Endothelial cell of umbilical vein (primary cell): ENCODE data around the gene CNGB1. TPM values are rescaled to one million over a fixed set of nuclear protein-coding genes. Genes with fewer than 3 reads are reported as not detected.

ENCODE experiments used
- Bru-seq: library from RNA; stranded (reverse); fragments of 400-500 nt; gene quantifications from one replicate; lab custom pipeline; 2021; lab: Mats Ljungman, UMichigan
- BruChase-seq, 2 experiments: library from RNA; stranded (reverse); fragments of 400-500 nt; gene quantifications; one replicate each; lab custom pipeline; 2021; lab: Mats Ljungman, UMichigan
- BruUV-seq: library from RNA; stranded (reverse); fragments of 400-500 nt; replicated peaks from 2 replicates; lab custom pipeline; 2021; lab: Mats Ljungman, UMichigan
- CTCF ChIA-PET: fragments of 300-600, 350-600 bp; sonication (Branson Sonifier 250); formaldehyde crosslinking; loops from one replicate; lab custom pipeline; 2021; ENCODE audit warnings: antibody characterized with exemption, inconsistent platforms; lab: Charles Lee
- POLR2A ChIA-PET: fragments of 300-600, 350-600 bp; sonication (Branson Sonifier 250); formaldehyde crosslinking; loops from one replicate; lab custom pipeline; 2021; ENCODE audit warnings: antibody characterized with exemption, inconsistent platforms; lab: Charles Lee
- DNase-seq: peaks from one replicate; pipeline ENCODE4 v3.0.0-alpha.2; 2011; ENCODE audit warnings: low read depth, low spot score
- FAIRE-seq: peaks from 2 replicates; lab custom pipeline; 2011; peaks lifted over from hg19 to GRCh38; lab: Jason Lieb, UNC
- H2AFZ ChIP-seq: 2 replicates; pipeline ENCODE4 v1.6.0; 2012; ENCODE audit warnings: low read depth, low read length, control low read depth, inconsistent platforms
- H3K27ac ChIP-seq: 2 replicates; pipeline ENCODE4 v1.5.1; 2011; ENCODE audit warnings: low read depth, mild to moderate bottlenecking, control low read depth, low read length, moderate library complexity; ENCODE audit not compliant: insufficient read depth
- H3K27me3 ChIP-seq, 2 experiments: 2 replicates each; pipeline versions ENCODE4 v1.6.0 to v1.6.1; 2011; ENCODE audit warnings: low read length in 2 of 2, mixed read lengths in 1 of 2; ENCODE audit not compliant: control insufficient read depth in 2 of 2, insufficient read depth in 2 of 2
- H3K36me3 ChIP-seq, 2 experiments: 2 replicates in 1 of 2; 3 replicates in 1 of 2; pipeline ENCODE4 v1.5.1; 2011; ENCODE audit warnings: low read length in 2 of 2, mild to moderate bottlenecking in 1 of 2, moderate library complexity in 1 of 2; ENCODE audit not compliant: control insufficient read depth in 2 of 2, insufficient read depth in 2 of 2; ENCODE audit errors: extremely low read depth in 1 of 2
- H3K4me1 ChIP-seq: 3 replicates; pipeline ENCODE4 v1.5.1; 2011; ENCODE audit warnings: mild to moderate bottlenecking, low read length; ENCODE audit not compliant: control insufficient read depth, insufficient read depth; ENCODE audit errors: extremely low read depth
- H3K4me2 ChIP-seq: 2 replicates; pipeline ENCODE4 v1.6.1; 2011; ENCODE audit warnings: low read length, control low read depth, mixed read lengths; ENCODE audit not compliant: insufficient read depth
- H3K4me3 ChIP-seq, 3 experiments: fragments of 200-600 bp in 1 of 3; sonication (generic), shearing (Covaris generic) in 1 of 3; replicated peaks in 1 of 3; 2 replicates each; pipeline ENCODE4 v1.5.1; 2011 to 2016; ENCODE audit warnings: control low read depth in 3 of 3, low read length in 3 of 3, mild to moderate bottlenecking in 2 of 3, inconsistent platforms in 1 of 3, low read depth in 1 of 3, moderate library complexity in 1 of 3; ENCODE audit not compliant: insufficient read depth in 1 of 3
- H3K79me2 ChIP-seq: 2 replicates; pipeline ENCODE4 v1.6.0; 2012; ENCODE audit warnings: low read length, inconsistent platforms; ENCODE audit not compliant: control insufficient read depth, insufficient read depth
- H3K9ac ChIP-seq: replicated peaks from 2 replicates; pipeline ENCODE3; 2011; ENCODE audit warnings: low read length, control low read depth; ENCODE audit not compliant: insufficient read depth; ENCODE audit errors: extremely low read depth
- H3K9me1 ChIP-seq: replicated peaks from 3 replicates; pipeline ENCODE4 v1.6.0; 2011; ENCODE audit warnings: mild to moderate bottlenecking, low read length; ENCODE audit not compliant: control insufficient read depth, insufficient read depth; ENCODE audit errors: extremely low read depth
- H3K9me3 ChIP-seq: replicated peaks from 2 replicates; pipeline ENCODE4 v1.5.1; 2012; ENCODE audit warnings: low read length, inconsistent platforms; ENCODE audit not compliant: control insufficient read depth, insufficient read depth
- H4K20me1 ChIP-seq: replicated peaks from 2 replicates; pipeline ENCODE3; 2011; ENCODE audit warnings: mild to moderate bottlenecking, low read length; ENCODE audit not compliant: control insufficient read depth, insufficient read depth; ENCODE audit errors: extremely low read depth
- EZH2 ChIP-seq: IDR thresholded peaks from 2 replicates; pipeline ENCODE4 v1.6.1; 2012; ENCODE audit warnings: borderline replicate concordance, low read depth, mild to moderate bottlenecking, moderate library complexity, low read length, inconsistent platforms; ENCODE audit not compliant: severe bottlenecking
- FOS ChIP-seq: IDR thresholded peaks from 2 replicates; pipeline ENCODE4 v1.6.1; 2011; ENCODE audit warnings: mild to moderate bottlenecking, low read length, moderate library complexity, borderline replicate concordance; ENCODE audit not compliant: insufficient read depth
- GATA2 ChIP-seq: IDR thresholded peaks from 2 replicates; pipeline ENCODE4 v1.7.0; 2011; ENCODE audit warnings: low read depth, mild to moderate bottlenecking, moderate library complexity, mixed read lengths, low read length; ENCODE audit not compliant: insufficient read length, insufficient read depth
- JUN ChIP-seq: IDR thresholded peaks from 2 replicates; pipeline ENCODE4 v1.6.1; 2011; ENCODE audit warnings: borderline replicate concordance, low read depth; ENCODE audit not compliant: insufficient read length, insufficient read depth
- MAX ChIP-seq: IDR thresholded peaks from 2 replicates; pipeline ENCODE4 v1.6.1; 2011; ENCODE audit not compliant: insufficient read depth, insufficient read length
- MYC ChIP-seq: IDR thresholded peaks from one replicate; pipeline ENCODE4 v1.6.1; 2011; ENCODE audit warnings: mild to moderate bottlenecking, low read depth, low read length
- POLR2A ChIP-seq: IDR thresholded peaks from 2 replicates; pipeline ENCODE4 v1.6.1; 2012; ENCODE audit warnings: low read depth, mild to moderate bottlenecking, control low read depth, low read length
- POLR2AphosphoS5 ChIP-seq: IDR thresholded peaks from 2 replicates; pipeline ENCODE4 v1.6.1; 2012; ENCODE audit warnings: low read depth, mild to moderate bottlenecking, control low read depth, low read length, moderate library complexity; ENCODE audit not compliant: insufficient read depth
- dilution Hi-C: fragments of 300-500 bp; cut with MboI; formaldehyde crosslinking; loops from one replicate; pipeline ENCODE4 v1.15.0; 2019; ENCODE audit warnings: low sequenced_read_pairs; ENCODE audit not compliant: extremely low pct_ligation_motif_present
- intact Hi-C: fragments of 100-400 bp; cut with micrococcal nuclease; formaldehyde crosslinking; loops from one replicate; pipeline ENCODE4 v1.10.0; 2022
- long read RNA-seq: library from polyadenylated mRNA; stranded (forward); transcript quantifications from one replicate; pipeline ENCODE4 v2.0.0, GENCODE V29; 2021
- polyA minus RNA-seq, 3 experiments: library from RNA; depleted of rRNA, polyadenylated mRNA; stranded (reverse); fragments of >200 nt; gene quantifications; 1 replicate in 1 of 3; 2 replicates in 2 of 3; pipeline ENCODE4 v1.2.3, GENCODE V29; 2011
- polyA plus RNA-seq, 4 experiments: library from polyadenylated mRNA; depleted of rRNA in 3 of 4; stranded (reverse) in 3 of 4; unstranded in 1 of 4; fragments of >200 nt; gene quantifications; 2 replicates each; pipeline versions ENCODE4 v1.2.1 to v1.2.3, GENCODE V29; 2011 to 2012; ENCODE audit warnings: missing spikeins in 1 of 4
- total RNA-seq: library from RNA; stranded (reverse); gene quantifications from 2 replicates; pipeline ENCODE4 v1.2.3, GENCODE V29; 2021
- TF ChIP-seq, protein P1 (sequence below), 2 donors: IDR thresholded peaks; 1 replicate in 1 of 2; 2 replicates in 1 of 2; pipeline ENCODE4 v1.5.1; 2011; ENCODE audit warnings: low read length in 2 of 2, mild to moderate bottlenecking in 2 of 2, moderate library complexity in 2 of 2, control low read depth in 1 of 2, inconsistent platforms in 1 of 2, low read depth in 1 of 2; ENCODE audit not compliant: insufficient read depth in 1 of 2; ENCODE audit errors: extremely low read depth in 1 of 2

The CNGB1 gene
- total RNA-seq (not detected in 2 replicates), polyA plus RNA-seq (not detected in 2 replicates), polyA minus RNA-seq (not detected in 2 replicates), Bru-seq, nascent RNA (percentile 5 among the genes with signal in this experiment), BruChase-seq, experiment 1, labeled RNA remaining after a 6-hour chase (percentile 1 among the genes with signal in this experiment), BruChase-seq, experiment 2, labeled RNA remaining after a 2-hour chase (percentile 1 among the genes with signal in this experiment)
- polyA plus RNA-seq (2011; cell fraction: cytosol; rRNA removed): not detected in 2 replicates
- not detected in 2 replicates for polyA plus RNA-seq (2011; cell fraction: nucleus; rRNA removed)
- 0.33 TPM in 1 of 2 replicates, not detected in the other for polyA plus RNA-seq (2012)
- 5.3 TPM for polyA minus RNA-seq (2011; cell fraction: cytosol; rRNA and poly(A)+ RNA removed)
- not detected in 2 replicates for polyA minus RNA-seq (2011; cell fraction: nucleus; rRNA and poly(A)+ RNA removed)
- long read RNA-seq: 0 reads

GRCh38 chr16:57970970-57971369 is at the start of gene CNGB1:
Gene CNGB1, minus strand, starts transcription at chr16:57971128. Its CDS starts 3,842 bp downstream, at chr16:57967286.
- Histone ChIP-seq H3K4me3 (no peak within 1 kb of the TSS), H3K9me3 (no peaks in the 10 kb centered on the region), H3K36me3 (no peaks in the 10 kb centered on the region), H3K79me2 (no peaks in the 10 kb centered on the region), H3K27ac (no peak within 1 kb of the TSS), H2AFZ (no peak within 1 kb of the TSS), H3K9me1 (no peaks in the 10 kb centered on the region), H4K20me1 (no peaks in the 10 kb centered on the region), H3K27me3 (no peaks in the 10 kb centered on the region), H3K4me1 (no peaks in the 10 kb centered on the region), H3K9ac (no peak within 1 kb of the TSS), H3K4me2 (no peak within 1 kb of the TSS)
- intact Hi-C loops (no loop called here), dilution Hi-C loops (no loop called here)
- FAIRE-seq: no peak
- CTCF ChIA-PET: interaction anchor here (1.2 to 1.4 kb wide), 2 partner anchors 9 to 14 kb away, joined by 3 to 4 read pairs; no protein-coding TSS in a partner anchor
- TF ChIP-seq, protein P1, sequence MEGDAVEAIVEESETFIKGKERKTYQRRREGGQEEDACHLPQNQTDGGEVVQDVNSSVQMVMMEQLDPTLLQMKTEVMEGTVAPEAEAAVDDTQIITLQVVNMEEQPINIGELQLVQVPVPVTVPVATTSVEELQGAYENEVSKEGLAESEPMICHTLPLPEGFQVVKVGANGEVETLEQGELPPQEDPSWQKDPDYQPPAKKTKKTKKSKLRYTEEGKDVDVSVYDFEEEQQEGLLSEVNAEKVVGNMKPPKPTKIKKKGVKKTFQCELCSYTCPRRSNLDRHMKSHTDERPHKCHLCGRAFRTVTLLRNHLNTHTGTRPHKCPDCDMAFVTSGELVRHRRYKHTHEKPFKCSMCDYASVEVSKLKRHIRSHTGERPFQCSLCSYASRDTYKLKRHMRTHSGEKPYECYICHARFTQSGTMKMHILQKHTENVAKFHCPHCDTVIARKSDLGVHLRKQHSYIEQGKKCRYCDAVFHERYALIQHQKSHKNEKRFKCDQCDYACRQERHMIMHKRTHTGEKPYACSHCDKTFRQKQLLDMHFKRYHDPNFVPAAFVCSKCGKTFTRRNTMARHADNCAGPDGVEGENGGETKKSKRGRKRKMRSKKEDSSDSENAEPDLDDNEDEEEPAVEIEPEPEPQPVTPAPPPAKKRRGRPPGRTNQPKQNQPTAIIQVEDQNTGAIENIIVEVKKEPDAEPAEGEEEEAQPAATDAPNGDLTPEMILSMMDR (IDR thresholded peaks at IDR 0.05; ENCODE audit: extremely low read depth in 1 of 2, insufficient read depth in 1 of 2, low read depth in 1 of 2, low read length in 2 of 2): no peak
- no peak for TF ChIP-seq POLR2AphosphoS5
- no peak for TF ChIP-seq POLR2A
- no peak for TF ChIP-seq GATA2
- TF ChIP-seq MAX: no peak
- TF ChIP-seq FOS: no peak
- no peak for TF ChIP-seq EZH2
- no peak for TF ChIP-seq JUN
- TF ChIP-seq MYC: no peak
- BruUV-seq: no TSS peak
- POLR2A ChIA-PET: no interaction called here
- no peak for DNase-seq
